Ureter (tissue), 1 donor: ENCODE measurements around the gene GPX1. TPM values are rescaled to one million over a fixed set of nuclear protein-coding genes. Genes with fewer than 3 reads are reported as not detected.
"Not testable (repeated sequence)": the region's sequence is repeated elsewhere in the genome, so short reads cannot be mapped to it uniquely, and the experiment has no call there.

Experiments
- DNase-seq: peaks from one replicate; pipeline ENCODE4 v3.0.0-alpha.2; 2020; ENCODE audit warnings: low spot score
- total RNA-seq: library from RNA; stranded (reverse); gene quantifications from one replicate; pipeline ENCODE4 v1.2.4, GENCODE V29; 2023
- donor health status: DM: yes; HTN: yes; CAD: no.

The GPX1 gene
- 270 TPM for total RNA-seq

DNA sequence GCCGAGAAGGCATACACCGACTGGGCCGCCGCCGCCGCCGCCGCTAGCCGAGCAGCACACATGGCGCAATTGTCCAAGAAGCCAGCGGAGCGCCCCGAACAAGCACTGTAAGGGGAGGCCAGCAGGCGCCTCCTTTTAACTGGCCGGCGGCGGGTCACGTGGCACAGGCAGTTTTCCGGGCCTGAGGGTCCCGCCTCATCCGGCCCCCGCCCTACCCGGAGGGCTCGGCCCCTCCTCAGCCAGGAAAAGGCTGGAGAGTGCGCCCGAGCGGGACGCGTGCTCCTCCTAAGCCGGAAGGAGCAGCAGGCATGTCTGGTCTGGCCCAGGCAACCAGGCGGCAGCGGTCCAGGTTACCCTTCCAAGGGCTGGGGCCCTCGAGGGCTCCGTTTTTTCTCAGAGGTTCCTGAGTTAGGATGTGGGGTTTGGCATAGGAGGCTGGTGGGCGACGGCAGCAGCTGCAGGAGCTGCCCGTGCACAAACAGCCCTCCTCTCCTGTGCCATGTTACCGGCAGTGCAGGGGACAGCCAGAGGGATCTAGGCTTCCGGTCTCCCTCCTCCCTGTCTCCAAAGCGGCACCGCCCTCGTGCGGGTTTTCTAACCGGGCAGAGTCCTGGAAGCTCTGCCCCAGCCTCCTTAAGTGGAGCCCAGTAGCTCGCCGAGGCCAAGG lies at the start of gene GPX1:
Gene GPX1 (minus strand): TSS at position 137 of the 667 bp plus-strand sequence. CDS start 75 bp downstream, at position 62.
- peak; percentile 97 for DNase-seq

DNA sequence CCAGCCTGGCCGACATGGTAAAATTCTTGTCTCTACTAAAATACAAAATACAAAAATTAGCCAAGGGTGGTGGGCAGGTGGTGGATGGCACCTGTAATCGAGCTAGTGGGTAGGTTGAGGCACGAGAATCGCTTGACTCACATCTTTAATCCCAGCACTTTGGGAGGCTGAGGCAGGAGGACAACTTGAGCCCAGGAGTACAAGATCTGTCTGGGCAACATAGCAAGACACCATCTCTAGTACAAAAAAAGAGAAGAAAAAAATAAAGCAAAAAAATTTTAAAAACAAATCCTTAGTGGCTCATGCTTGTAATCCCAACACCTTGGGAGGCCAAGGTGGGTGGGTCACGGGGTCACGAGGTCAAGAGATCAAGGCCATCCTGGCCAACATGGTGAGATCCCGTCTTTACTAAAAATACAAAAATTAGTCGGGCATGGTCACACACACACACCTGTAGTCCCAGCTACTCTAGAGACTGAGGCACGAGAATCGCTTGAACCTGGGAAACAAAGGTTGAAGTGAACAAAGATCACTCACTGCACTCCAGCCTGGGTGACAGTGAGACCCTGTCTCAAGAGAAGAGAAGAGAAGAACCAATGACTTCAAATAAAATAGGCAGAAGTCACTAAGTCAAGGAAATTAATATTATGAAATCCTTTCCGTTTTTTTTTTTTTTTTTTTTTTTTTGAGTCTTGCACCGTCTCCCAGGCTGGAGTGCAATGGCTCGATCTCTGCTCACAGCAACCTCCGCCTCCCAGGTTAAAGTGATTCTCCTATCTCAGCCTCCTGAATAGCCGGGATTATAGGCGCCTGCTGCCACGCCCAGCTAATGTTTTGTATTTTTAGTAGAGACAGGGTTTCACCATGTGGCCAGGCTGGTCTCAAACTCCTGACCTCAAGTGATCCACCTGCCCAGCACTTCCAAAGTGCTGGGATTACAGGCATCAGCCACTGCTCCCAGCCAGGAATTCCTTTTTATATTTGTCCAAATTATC lies 48.7 kb upstream of the GPX1 start:
- DNase-seq: no peak

DNA sequence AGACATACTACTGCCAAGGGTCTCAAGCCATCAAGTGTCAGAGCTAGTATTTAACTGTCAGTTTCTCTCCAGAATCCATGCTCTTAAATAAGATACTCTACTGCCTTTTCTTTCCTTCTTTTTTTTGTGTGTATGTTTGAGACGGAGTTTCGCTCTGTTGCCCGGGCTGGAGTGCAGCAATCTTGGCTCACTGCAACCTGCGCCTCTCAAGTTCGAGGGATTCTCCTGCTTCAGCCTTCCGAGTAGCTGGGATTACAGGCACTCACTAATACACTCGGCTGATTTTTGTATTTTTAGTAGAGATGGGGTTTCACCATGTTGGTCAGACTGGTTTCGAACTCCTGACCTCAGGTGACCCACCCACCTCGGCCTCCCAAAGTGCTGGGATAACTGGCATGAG lies 47.4 kb upstream of the GPX1 start:
- not testable (repeated sequence) for DNase-seq

DNA sequence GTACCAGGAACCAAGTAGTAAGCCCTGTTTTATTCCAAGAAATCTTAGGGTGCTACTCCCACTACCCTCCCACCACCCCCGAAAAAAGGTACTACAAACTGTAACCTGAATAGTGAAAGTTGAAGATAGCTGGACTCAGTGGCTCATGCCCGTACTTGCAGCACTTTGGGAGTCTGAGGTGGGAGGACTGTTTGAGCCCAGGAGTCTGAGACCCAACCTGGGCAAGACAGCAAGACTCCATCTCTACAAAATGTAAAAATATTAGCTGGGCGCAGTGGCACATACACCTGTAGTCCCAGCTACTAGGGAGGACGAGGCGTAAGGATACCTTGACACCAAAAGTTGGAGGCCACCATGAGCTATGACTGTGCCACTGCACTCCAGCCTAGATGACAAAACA lies 45.7 kb upstream of the GPX1 start:
- DNase-seq: no peak

DNA sequence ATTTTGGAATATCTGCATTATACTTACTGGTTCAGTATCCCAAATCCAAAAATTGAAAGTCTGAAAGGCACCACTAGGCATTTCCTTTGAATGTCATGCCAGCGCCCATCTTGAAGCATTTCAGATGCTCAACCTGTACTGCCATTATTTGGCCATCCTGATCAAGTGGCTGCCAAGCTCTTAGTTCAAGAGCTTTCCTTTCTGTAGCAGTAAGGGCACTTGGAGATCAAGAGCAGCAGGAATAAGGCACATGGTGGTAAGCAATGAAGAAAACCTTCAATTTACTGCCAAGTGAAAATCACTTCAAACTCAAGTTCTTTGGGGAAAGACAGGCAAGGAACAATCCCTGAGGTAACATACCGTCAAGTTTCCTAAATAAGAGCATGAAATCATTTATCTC lies 43.6 kb upstream of the GPX1 start:
- no peak for DNase-seq

DNA sequence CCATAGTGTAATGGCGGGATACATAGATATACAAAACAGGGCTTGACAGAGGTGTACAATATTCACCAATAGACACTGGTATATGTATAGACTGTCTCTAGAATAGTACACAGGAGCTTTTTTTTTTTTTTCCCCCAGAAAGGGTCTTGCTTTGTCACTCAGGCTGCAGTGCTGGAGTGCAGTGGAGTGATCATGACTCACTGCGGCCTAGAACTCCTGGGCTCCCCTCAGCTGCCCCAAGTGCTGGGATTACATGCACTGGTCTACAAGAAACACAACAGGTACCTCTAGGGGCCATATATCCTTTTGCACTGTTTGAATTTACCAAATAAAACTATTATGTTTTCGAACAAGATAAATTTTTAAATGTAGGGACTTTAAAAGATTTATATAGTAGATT lies 41.3 kb upstream of the GPX1 start:
- no peak for DNase-seq

DNA sequence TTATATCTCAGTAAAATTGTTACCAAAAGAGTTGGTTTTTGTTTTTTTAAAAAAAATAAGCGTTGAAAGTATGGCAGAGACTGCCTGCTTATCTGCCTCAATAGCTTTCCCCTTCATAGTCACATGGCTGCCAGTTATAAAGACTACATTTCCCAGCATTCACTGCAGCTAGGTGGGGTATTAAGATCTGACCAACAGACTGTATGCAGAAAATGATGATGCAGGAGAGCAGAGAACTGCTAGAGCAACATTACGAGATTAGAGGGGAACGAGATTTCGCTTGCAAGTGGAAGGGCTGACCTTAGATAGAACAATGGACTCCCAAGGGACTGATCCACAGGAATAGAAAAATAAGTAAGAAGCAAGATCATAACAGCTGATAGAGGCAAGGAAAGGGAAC lies 39.3 kb upstream of the GPX1 start:
- no peak for DNase-seq

DNA sequence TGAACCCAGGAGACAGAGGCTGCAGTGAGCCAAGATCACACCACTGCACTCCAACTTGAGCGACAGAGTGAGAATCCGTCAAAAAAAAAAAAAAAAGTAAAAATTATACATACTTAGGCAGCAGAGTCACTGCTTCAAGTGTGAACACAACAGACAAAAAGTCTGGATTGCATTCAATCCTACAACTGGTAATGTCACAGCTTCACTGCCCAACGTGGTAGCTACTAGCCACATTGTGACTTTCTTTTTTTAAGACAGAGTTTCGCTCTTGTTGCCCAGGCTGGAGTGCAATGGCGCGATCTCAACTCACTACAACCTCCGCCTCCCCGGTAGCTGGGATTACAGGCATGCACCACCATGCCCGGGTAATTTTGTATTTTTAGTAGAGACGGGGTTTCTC lies 33.2 kb upstream of the GPX1 start:
- DNase-seq: not testable (repeated sequence)

DNA sequence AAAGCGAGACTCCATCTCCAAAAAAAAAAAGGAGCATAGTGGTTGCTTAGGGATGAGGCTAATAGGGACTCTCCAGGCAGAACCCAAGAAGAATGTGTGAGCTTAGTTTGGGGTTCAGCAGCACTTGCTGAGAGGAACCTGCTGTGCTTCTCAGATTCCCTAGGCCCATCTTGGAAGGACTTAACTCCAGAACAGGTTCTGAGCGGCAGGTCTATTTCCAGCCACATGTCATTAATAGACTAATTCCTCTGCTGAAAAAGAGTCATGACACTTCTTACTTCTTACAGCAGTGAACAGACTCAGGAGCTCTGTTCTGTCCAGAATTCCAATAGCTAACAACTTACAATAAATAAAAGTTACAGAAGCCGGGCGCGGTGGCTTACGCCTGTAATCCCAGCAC lies 31.1 kb upstream of the GPX1 start:
- DNase-seq: no peak

DNA sequence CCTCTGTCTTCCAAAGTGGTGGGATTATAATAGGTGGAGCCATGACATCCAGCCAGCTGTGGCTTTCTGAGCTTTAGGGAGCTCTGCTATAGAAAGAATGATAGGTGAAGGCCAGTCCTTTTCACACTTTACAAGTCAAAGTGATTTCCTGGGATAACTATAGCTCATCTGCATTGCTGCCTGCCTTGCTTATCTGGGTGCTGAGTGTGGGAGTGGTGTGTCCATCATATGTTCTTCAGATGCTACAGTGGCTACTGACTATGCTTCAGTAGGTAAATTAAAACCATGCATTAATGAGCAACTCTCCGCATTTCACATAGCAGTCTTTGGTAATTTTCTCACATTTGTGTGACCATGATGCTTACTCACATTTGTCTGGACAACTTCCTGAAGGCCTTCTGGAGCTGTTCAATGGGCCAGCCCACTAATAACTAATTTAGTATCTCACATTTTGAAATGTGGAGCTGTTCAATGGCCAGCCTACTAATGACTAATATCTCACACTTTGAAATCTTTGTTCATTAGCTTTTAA lies 30.2 kb upstream of the GPX1 start:
- DNase-seq: no peak

DNA sequence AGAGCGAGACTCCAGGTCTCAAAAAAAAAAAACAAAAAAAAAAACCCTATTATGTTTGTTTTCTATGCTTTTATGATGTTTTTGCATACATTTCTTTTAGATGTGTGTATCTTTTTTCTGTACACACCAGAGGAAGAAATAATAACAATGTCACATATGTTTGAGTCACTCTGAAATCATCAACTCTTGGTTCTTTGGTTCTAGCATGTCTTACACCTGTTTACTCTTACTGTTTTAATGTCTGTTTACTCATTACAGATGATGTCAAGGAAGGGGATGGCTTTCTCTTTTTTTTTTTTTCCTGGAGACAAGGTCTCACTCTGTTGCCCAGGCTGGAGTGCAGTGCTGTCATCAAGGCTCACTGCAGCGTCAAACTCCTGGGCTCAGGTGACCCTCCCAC lies 29.6 kb upstream of the GPX1 start:
- no peak for DNase-seq

DNA sequence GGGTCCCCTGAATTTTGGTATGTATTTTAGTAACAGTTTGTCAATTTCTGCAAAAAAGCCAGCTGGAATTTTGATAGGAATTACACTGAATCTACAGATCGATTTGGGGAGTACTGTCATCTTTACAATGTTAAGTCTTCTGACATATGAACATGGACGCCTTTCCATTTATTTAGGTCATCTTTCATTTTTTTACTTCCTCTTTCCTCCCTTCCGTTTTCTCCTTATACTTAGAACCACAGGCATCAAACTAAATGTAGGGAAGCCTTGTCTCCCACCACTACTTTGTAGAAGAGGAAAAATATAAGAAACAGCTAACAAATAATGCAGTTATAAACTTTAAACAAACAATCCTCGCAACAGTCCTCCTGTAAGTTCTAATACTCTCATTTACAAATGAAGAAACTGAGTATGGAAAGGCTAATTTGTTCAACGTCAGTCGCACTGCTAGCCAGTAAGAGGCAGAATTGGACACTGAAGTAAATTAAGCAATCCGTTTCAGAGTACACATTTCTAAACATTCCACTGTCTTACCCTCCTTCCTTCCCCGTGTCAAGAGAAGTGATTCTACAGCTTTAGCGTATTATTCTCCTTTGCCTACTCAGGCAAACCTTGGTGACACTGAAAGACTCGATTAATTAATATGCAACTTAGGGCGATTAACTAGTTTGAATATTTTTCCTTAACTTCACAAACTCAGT lies 28.1 kb upstream of the GPX1 start:
- no peak for DNase-seq

DNA sequence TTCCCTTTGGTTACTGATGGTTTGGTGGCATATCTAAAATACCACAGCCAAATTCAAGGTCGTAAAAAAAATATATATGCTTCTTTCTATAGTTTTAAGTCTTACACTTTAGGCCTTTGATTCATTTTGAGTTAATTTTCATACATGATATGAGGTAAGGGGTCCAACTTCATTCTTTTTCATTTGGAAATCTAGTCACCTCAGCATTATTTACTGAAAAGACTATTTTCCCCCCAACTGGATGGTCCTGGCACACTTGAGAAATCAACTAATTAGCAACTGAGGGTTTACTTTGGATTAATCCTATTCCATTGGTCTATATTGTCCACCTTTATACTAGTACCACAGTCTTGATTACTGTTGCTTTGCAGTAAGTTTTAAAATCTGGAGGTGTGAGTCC lies 27.5 kb upstream of the GPX1 start:
- no peak for DNase-seq

DNA sequence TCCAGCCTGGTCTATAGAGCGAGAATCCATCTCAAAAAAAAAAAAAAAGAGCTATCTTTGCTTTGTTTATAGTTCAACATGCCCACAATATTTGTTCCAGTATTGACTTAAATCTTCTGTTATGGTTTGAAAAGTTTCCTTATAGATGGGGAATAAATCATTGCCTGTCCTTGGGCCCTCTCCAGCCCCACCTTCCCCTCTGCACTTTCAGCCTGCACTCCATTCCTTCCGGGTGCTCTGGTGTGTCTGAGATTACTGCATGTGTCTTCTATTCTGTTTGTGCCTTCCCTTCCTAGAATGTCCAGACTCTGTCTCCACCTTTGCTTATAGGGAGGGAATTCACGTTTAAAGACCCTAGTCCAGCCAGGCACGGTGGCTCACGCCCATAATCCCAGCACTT lies 25.2 kb upstream of the GPX1 start:
- DNase-seq: no peak

DNA sequence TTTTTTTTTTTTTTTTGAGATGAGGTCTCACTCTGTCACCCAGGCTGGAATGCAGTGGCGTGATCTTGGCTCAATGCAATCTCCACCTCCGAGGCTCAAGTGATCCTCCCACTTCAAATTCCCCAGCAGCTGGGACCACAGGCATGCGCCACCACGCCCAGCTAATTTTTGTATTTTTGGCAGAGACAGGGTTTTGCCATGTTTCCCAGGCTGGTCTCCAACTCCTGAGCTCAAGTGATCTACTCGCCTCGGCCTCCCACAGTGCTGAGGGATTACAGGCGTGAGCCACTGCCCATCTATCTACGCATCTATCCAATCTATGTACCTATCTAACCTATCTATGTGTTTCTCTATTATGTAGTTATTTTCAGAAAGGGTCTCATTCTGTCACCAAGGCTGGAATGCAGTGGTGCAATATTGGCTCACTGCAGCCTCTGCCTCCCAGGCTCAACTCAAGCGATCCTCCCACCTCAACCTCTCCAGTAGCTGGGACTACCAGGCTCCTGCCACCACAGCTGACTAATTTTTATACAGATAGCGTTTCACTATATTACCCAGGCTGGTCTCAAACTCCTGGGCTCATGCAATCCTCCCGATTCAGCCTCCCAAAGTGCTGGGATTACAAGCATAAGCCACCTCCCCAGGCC lies 20.2 kb upstream of the GPX1 start:
- no peak for DNase-seq

DNA sequence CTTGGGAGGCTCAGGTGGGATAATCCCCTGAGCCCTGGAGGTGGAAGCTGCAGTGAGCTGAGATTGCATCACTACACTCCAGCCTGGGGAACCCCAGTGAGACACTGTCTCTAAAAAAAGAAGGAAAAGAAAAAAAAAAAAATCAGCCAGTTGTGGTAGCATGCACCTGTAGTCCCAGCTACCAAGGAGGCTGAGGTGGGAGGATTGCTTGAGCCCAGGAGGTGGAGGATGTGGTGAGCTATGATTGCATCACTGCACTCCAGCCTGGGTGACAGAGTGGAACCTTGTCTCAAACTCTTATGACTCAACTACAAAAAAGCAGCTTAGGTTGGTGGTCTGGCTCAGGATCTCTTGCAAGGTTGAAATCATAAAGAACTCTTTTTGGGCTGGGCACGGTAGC lies 19.3 kb upstream of the GPX1 start:
- DNase-seq: no peak

DNA sequence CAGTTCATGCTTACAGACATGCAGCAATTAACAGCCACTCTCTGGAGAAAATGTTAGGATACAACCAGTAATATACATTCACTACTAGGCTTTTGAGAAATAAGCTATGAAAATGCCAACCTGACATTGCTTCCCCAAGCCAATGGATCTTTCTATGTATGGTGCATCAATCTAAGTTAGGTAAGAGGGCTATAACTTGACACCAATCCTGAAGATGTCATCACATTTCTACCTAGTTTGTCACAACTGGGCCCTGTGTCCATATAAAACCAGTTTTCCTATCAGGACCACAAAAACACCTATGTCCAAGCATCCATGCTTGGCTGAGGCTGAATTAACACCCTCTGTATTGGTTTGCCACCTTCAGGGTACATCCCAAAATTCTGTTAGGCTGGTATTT lies 13.8 kb upstream of the GPX1 start:
- DNase-seq: no peak

DNA sequence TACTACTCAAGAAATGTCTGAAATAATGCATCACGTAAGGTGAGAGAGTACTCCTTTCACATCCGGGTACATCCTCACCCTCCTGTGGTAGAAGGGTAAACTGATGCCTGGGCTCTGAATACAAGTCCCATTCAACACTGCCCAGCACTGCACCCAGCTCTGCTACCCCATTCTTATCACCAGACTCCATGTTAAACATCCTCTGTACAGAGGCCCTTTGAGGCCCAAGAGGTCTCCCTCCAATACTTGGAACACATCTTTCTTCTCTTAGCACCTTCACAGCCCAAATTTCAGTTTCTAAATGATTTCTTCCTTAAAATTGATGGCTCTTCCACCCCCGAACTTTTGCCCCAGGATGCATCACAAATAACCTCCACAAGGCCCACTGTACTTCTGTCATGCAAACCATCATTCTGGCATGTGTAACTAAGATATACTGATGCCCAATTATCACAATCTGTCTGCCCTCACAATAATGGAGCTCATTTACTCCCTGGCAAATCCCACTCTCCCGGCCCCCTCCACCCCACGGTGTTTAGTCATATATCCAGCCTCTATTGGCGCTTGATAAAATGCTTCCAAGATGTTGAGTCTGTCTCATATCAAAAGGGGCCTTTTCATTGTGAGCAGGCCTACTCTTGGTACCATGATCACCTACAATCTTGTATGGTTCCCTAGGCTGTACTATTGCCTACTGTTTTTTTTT lies 12.6 kb upstream of the GPX1 start:
- no peak for DNase-seq

DNA sequence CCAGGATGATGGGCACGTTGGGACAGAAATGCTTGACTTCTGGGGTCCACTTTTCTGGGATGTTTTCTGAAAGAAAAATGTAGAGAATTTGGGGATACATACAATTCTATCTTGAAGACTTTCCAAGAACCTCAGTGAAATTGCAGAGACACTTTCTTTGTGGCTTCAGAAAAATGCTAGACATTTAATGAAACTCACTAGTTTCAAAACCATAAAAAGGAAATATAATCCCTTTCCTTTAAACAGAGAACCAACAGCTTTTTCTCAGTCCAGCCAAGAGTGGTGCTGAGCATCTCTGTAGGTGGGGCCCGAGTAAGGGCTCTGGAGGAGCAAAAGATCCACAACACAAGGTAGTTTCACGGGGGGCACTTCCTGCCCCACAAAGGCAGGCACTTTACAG lies 4.4 kb upstream of the GPX1 start:
- DNase-seq: no peak

DNA sequence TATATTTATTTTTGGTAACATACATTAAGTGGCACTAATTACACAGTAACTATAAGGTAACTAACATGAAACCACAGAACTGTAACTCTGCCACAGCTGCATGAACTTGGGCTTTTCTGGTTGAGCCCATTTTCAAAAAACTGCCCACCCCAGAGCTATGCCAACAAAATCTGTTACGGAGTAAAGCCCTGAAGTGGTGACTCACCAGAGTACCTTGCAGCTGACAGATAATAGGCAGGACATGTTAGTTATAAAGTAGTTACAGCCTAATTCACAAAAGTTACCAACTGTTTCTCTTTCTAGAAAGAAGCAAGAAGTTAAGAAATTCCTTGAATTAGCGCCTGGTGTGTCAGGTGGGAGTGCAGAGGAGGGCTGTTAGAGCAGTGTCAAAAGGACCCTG lies 1.5 kb upstream of the GPX1 start:
- DNase-seq: no peak

DNA sequence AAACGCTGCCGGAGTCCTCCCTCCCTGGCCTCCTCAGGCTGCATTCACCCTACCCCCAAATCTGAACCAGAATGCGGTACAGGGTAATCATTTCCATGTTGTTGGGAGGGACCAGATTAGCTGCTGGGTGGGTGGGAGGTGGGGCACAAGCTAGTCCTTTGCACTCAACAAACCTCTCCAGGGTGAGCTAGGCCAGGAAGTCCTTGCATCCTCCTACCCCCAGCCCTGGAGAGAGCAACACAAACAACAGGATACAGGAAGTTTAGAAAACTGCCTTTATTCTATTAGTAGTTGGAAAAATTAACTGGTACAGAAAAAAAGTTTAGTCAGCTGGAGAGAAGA lies 702 bp upstream of the GPX1 start:
- DNase-seq: no peak
